GM10266 (cell line): Measurements from ENCODE around the gene B3GALNT2.

Experiments used
- DNase-seq: peaks from one replicate; pipeline ENCODE4 v3.0.0; 2012; ENCODE audit errors: extremely low spot score
- TF ChIP-seq, protein P1 (sequence below): IDR thresholded peaks from 2 replicates; pipeline ENCODE4 v1.5.1; 2012; ENCODE audit warnings: mild to moderate bottlenecking, low read depth; ENCODE audit not compliant: control insufficient read depth, insufficient read depth; ENCODE audit errors: missing control alignments

Gene B3GALNT2

DNA sequence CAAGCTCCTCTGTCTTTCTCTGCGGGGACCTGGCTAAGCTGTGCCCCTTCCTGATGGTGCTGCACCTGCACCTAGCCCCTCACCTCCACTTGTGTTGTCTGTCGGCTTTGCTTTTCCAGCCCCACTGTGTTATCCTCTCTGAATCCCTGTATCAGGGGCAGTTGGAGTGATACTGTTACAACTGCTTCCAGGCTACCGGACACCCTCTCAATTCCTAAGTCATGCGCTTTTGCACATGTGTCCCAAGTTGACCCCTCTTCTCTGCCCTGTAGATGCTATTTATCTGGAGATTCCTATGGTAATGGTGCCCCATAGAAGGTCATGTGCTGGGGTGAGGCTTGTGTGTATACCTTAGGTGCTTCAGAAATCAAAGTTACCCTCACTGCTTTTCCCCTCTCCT, 78.1 kb downstream of the B3GALNT2 start:
- DNase-seq = no peak

DNA sequence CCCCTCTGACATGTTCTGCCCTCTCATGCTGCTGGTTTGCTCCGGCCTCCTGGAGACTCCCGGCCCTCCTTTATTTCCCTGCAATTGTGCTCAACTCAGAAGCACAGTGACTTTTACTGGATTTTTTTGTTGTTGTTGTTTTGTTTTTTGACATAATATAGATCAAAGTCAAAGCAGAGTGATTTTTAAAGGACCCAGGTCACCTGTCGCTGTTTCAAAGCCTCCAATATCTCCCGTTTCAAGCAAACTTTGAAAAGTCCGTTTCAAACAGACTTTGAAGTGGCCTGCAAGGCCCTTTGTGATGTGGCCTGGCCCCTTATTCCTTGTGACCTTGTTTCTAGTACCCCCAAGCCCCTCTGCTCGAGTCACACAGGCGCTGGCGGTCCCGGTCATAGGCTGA, 78.9 kb downstream of the B3GALNT2 start:
- TF ChIP-seq, protein P1, sequence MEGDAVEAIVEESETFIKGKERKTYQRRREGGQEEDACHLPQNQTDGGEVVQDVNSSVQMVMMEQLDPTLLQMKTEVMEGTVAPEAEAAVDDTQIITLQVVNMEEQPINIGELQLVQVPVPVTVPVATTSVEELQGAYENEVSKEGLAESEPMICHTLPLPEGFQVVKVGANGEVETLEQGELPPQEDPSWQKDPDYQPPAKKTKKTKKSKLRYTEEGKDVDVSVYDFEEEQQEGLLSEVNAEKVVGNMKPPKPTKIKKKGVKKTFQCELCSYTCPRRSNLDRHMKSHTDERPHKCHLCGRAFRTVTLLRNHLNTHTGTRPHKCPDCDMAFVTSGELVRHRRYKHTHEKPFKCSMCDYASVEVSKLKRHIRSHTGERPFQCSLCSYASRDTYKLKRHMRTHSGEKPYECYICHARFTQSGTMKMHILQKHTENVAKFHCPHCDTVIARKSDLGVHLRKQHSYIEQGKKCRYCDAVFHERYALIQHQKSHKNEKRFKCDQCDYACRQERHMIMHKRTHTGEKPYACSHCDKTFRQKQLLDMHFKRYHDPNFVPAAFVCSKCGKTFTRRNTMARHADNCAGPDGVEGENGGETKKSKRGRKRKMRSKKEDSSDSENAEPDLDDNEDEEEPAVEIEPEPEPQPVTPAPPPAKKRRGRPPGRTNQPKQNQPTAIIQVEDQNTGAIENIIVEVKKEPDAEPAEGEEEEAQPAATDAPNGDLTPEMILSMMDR = no peak
- no peak for DNase-seq

More for the DNA sequence above, 78.1 kb downstream of the B3GALNT2 start:
- TF ChIP-seq, protein P1 = no peak

DNA sequence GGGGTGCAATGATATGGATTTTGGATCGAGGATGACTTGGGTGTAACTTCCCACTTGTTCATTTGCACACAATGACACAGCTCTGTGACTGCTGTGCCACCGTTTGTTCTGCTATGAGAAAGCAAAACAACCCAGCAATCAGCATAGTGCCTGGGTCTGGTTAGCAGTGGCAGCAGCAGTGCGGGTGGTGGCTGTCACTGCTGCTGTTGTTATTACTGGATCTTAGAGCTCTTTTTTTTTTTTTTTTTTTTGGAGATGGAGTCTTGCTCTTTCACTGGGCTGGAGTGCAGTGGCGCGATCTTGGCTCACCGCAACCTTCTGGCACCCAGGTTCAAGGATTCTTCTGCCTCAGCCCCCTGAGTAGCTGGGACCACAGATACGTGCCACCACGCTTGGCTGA, 80.2 kb downstream of the B3GALNT2 start:
- TF ChIP-seq, protein P1 = no peak

DNA sequence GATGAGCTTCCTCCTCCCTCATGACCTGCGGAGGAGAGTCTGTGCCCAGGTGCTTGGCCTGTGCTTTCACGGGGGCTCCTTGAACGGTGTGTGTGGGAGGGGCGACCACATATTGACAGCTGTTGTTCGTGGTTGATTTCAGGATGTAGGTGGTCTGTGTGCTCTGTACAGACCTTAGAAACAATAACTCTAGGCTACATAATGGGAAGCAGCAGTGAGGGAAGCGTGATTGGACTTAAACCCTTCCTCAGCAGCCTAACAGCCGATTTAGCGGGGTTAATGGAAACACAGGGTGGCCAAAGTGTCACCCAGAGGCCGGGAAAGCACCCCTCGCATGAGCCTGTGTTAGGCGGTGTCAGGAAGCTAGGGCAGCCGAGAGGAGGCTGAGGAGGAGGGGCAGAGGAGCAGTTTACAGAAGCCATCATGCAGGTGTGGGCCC, 81.0 kb downstream of the B3GALNT2 start:
- TF ChIP-seq, protein P1 = no peak
- DNase-seq = peak; percentile 58

More for the DNA sequence above, 80.2 kb downstream of the B3GALNT2 start:
- no peak for DNase-seq

DNA sequence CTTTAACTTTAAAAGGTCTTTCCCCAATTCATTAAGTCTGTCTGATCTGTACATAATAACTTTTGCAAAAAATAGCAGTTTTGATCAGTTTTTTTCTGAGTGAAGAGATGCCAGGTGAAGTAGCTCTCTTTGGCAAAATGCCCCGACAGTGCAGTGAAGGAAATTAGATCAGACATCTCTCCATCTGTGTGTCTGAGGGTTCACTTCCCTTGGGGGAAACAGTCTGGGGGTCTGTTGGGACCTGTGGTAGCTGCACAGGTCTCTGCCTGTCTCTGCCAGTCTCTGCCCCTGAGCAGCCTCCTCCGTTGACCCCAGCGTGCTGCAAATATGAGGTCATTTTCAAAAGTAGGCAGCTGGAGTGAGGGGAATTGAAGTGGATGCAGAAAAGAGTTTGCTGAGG, 82.5 kb downstream of the B3GALNT2 start:
- DNase-seq = no peak
- TF ChIP-seq, protein P1 = no peak

DNA sequence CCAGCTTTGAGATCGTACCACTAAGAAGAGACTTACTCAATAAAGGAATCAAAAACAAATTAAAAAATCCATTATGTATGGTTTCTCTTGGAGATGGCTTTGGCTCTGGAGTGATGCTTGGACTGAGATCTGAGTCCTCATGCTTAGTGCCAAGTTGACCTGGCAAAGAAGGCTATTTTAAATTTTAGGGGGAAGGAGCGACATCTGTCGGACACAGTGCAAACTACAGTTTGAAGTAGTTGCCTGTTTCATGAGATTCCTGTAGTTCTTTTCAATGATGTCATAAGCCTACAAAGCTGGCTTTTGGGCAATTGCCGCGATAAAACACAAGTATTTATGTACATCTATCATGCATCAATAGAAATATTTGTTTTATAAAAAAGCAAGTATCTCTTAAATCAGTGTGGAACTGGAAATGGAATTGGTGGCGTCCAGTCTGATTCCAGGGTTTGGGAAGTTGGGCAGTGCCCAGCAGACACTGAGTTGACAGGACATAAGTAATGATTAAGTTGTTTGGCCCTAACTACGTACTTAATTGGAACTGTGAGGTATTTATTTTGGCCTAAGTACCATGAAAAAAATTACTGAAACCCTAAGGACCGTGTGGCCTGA, 87.1 kb downstream of the B3GALNT2 start:
- peak; percentile 74 for DNase-seq
- TF ChIP-seq, protein P1 = peak; percentile 86

DNA sequence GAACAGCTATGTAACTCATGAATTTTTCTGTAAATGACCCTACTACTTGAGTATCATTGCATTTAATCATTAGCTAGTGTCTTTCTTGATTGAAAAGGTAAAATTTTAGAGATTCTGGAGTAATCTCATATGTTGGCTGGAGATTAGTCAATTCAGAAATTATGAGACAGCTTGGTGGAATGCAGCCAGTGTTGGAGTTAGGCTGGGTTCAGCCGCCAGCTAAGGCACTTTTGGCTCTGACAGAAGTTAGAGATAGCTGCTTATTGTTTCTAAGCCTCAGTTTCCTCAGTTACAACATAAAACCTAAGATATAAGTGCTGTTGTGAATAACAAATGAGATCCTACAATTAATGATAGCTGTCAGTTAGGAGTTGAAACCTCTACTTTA, 87.6 kb downstream of the B3GALNT2 start:
- TF ChIP-seq, protein P1 = no peak
- DNase-seq = no peak
